ENCODE results near the gene P4HA1. TPM values are rescaled to one million over a fixed set of nuclear protein-coding genes. Genes with fewer than 3 reads are reported as not detected.

P4HA1 gene
- total and polyA plus RNA-seq, 9 of the 15 experiments (the other 6 are each of a cell fraction or from before 2014, with no cell fraction given), result 20.2 to 177 (median 28.6) TPM

GRCh38 chr10:73096449-73097304 lies at the start of gene P4HA1 (continued):
- TF ChIP-seq, protein P1, sequence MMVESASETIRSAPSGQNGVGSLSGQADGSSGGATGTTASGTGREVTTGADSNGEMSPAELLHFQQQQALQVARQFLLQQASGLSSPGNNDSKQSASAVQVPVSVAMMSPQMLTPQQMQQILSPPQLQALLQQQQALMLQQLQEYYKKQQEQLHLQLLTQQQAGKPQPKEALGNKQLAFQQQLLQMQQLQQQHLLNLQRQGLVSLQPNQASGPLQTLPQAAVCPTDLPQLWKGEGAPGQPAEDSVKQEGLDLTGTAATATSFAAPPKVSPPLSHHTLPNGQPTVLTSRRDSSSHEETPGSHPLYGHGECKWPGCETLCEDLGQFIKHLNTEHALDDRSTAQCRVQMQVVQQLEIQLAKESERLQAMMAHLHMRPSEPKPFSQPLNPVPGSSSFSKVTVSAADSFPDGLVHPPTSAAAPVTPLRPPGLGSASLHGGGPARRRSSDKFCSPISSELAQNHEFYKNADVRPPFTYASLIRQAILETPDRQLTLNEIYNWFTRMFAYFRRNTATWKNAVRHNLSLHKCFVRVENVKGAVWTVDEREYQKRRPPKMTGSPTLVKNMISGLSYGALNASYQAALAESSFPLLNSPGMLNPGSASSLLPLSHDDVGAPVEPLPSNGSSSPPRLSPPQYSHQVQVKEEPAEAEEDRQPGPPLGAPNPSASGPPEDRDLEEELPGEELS (CRISPR knock-in tag; IDR thresholded peaks at IDR 0.05; ENCODE audit: borderline replicate concordance), result peak; percentile 18; the same call in 1 of the 2 replicates
- TF ChIP-seq ZNF75A (CRISPR knock-in tag; IDR thresholded peaks at IDR 0.05) (0 out of 2 replicates have a peak, but pooled peaks have one; percentile 28), PBX2 (CRISPR knock-in tag; IDR thresholded peaks at IDR 0.05; ENCODE audit: low read depth) (no peak), PBX2 (tag; conservative IDR thresholded peaks at IDR 0.05; ENCODE audit: low read depth) (no peak), THRB (CRISPR knock-in tag; conservative IDR thresholded peaks at IDR 0.05) (0 out of 2 replicates have a peak, but pooled peaks have one; percentile 9), KDM2B (CRISPR knock-in tag; IDR thresholded peaks at IDR 0.05) (no peak), IRF9 (tag; IDR thresholded peaks at IDR 0.05) (no peak), ZNF143 (CRISPR knock-in tag; IDR thresholded peaks at IDR 0.05) (no peak), NBN (IDR thresholded peaks at IDR 0.05; ENCODE audit: low read depth) (no peak), THRA (IDR thresholded peaks at IDR 0.05) (no peak), ZHX1 (conservative IDR thresholded peaks at IDR 0.05; ENCODE audit: low read length) (peak; percentile 79), CC2D1A (IDR thresholded peaks at IDR 0.05) (peak; percentile 69; the same call in 1 of the 2 replicates), TBP (optimal IDR thresholded peaks at IDR 0.05; ENCODE audit: low read depth, low read length) (peak; percentile 99)
